ENCODE results near the gene MYRF. TPM values are rescaled to one million over a fixed set of nuclear protein-coding genes. Genes with fewer than 3 reads are reported as not detected.
A peak's percentile ranks its signal among the peaks of the same experiment; 100 is the strongest.

Gene MYRF
- total RNA-seq, 1 experiment from 2014 or later = 15.3 TPM

GRCh38 chr11:61733120-61733978, 19.1 kb upstream of the MYRF start:
- no peak overlapping the region for H3K4me3 ChIP-seq
- no peak overlapping the region for H2AFZ ChIP-seq
- TF ChIP-seq, protein P1, sequence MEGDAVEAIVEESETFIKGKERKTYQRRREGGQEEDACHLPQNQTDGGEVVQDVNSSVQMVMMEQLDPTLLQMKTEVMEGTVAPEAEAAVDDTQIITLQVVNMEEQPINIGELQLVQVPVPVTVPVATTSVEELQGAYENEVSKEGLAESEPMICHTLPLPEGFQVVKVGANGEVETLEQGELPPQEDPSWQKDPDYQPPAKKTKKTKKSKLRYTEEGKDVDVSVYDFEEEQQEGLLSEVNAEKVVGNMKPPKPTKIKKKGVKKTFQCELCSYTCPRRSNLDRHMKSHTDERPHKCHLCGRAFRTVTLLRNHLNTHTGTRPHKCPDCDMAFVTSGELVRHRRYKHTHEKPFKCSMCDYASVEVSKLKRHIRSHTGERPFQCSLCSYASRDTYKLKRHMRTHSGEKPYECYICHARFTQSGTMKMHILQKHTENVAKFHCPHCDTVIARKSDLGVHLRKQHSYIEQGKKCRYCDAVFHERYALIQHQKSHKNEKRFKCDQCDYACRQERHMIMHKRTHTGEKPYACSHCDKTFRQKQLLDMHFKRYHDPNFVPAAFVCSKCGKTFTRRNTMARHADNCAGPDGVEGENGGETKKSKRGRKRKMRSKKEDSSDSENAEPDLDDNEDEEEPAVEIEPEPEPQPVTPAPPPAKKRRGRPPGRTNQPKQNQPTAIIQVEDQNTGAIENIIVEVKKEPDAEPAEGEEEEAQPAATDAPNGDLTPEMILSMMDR (conservative IDR thresholded peaks at IDR 0.05) = peak; percentile 98
- TF ChIP-seq EZH2 (IDR thresholded peaks at IDR 0.05; ENCODE audit: low read depth) = no peak
- ChIA-PET CTCF (interaction anchor here (0.5 to 1.6 kb wide), 11 partner anchors 9 to 220 kb away, joined by 3 to 18 read pairs (median 5); partner anchors contain the start of gene DAGLA), POLR2A (ENCODE audit: unreplicated experiment) (interaction anchor here (0.5 kb wide), 2 partner anchors 38 to 146 kb away, joined by 3 read pairs; no protein-coding TSS in a partner anchor)
- H3F3A ChIP-seq (ENCODE audit: insufficient read depth, low read depth) = peaks cover 24% of the 10 kb centered on the region
- no peaks in the 10 kb centered on the region for H3K36me3 ChIP-seq (ENCODE audit: low read depth)
- peak; percentile 71 to 85 for DNase-seq
- no TSS peak for BruUV-seq (replicated peaks)
- H3K27ac ChIP-seq = no peak overlapping the region
- H3K27me3 ChIP-seq (ENCODE audit: insufficient read depth, low read depth) = no peaks in the 10 kb centered on the region
- H3K79me2 ChIP-seq (ENCODE audit: low read depth) = no peaks in the 10 kb centered on the region
- intact Hi-C loops (cut with micrococcal nuclease; ENCODE audit: unreplicated experiment) = loop anchor here (1.0 to 5.0 kb wide), 6 partner anchors 95 to 287 kb away; partner anchors contain the start of gene SYT7
- no peaks in the 10 kb centered on the region for H3K9me3 ChIP-seq (ENCODE audit: insufficient read depth, low read depth)
- peaks cover 35% of the 10 kb centered on the region for H3K4me1 ChIP-seq (replicated peaks; ENCODE audit: insufficient read depth)
- H3K4me2 ChIP-seq = no peak overlapping the region
- H3K9me2 ChIP-seq (ENCODE audit: insufficient read depth) = no peaks in the 10 kb centered on the region
- H4K20me1 ChIP-seq (ENCODE audit: insufficient read depth) = no peaks in the 10 kb centered on the region

GRCh38 chr11:61734767-61735166, 17.7 kb upstream of the MYRF start:
- no peak overlapping the region for H3K4me3 ChIP-seq
- BruUV-seq (replicated peaks) = no TSS peak
- intact Hi-C loops (cut with micrococcal nuclease; ENCODE audit: unreplicated experiment) = loop anchor here (5.0 kb wide), 1 partner anchor 247 kb away; no protein-coding TSS in a partner anchor
- peaks cover 23% of the 10 kb centered on the region for H3K4me1 ChIP-seq (replicated peaks; ENCODE audit: insufficient read depth)
- no peaks in the 10 kb centered on the region for H3K79me2 ChIP-seq (ENCODE audit: low read depth)
- no peaks in the 10 kb centered on the region for H3K9me2 ChIP-seq (ENCODE audit: insufficient read depth)
- no peaks in the 10 kb centered on the region for H3K9me3 ChIP-seq (ENCODE audit: insufficient read depth, low read depth)
- TF ChIP-seq EZH2 (IDR thresholded peaks at IDR 0.05; ENCODE audit: low read depth) = no peak
- TF ChIP-seq, protein P1 (conservative IDR thresholded peaks at IDR 0.05) = no peak
- H3F3A ChIP-seq (ENCODE audit: insufficient read depth, low read depth) = peaks cover 13% of the 10 kb centered on the region
- H3K27me3 ChIP-seq (ENCODE audit: insufficient read depth, low read depth) = no peaks in the 10 kb centered on the region
- H3K4me2 ChIP-seq = no peak overlapping the region
- ChIA-PET CTCF (no interaction called here), POLR2A (ENCODE audit: unreplicated experiment) (no interaction called here)
- no peaks in the 10 kb centered on the region for H3K36me3 ChIP-seq (ENCODE audit: low read depth)
- no peak for DNase-seq
- no peaks in the 10 kb centered on the region for H4K20me1 ChIP-seq (ENCODE audit: insufficient read depth)
- H2AFZ ChIP-seq = no peak overlapping the region
- H3K27ac ChIP-seq = no peak overlapping the region

- POLR2A ChIA-PET (ENCODE audit: unreplicated experiment) = no interaction called here
- Histone ChIP-seq H4K20me1 (ENCODE audit: insufficient read depth) (no peaks in the 10 kb centered on the region), H3K27me3 (ENCODE audit: insufficient read depth, low read depth) (no peaks in the 10 kb centered on the region), H3K36me3 (ENCODE audit: low read depth) (no peaks in the 10 kb centered on the region), H3K9me2 (ENCODE audit: insufficient read depth) (no peaks in the 10 kb centered on the region), H2AFZ (no peak overlapping the region), H3K27ac (no peak overlapping the region), H3K9me3 (ENCODE audit: insufficient read depth, low read depth) (no peaks in the 10 kb centered on the region), H3K4me2 (no peak overlapping the region), H3K79me2 (ENCODE audit: low read depth) (no peaks in the 10 kb centered on the region), H3K4me3 (no peak overlapping the region), H3K4me1 (replicated peaks; ENCODE audit: insufficient read depth) (peaks cover 22% of the 10 kb centered on the region), H3F3A (ENCODE audit: insufficient read depth, low read depth) (peaks cover 9% of the 10 kb centered on the region; the same call in 1 of the 2 replicates)
- CTCF ChIA-PET = no interaction called here
- BruUV-seq (replicated peaks) = no TSS peak
- TF ChIP-seq, protein P1 (conservative IDR thresholded peaks at IDR 0.05) = no peak
- TF ChIP-seq EZH2 (IDR thresholded peaks at IDR 0.05; ENCODE audit: low read depth) = no peak
- no peak for DNase-seq
- intact Hi-C loops (cut with micrococcal nuclease; ENCODE audit: unreplicated experiment) = no loop called here
These were observed 17.0 kb upstream of the MYRF start for GRCh38 chr11:61735391-61735790.

Measured in PC-9 (cell line).